Panc1 (cell line): Measurements from ENCODE around the gene TANC1. TPM values are rescaled to one million over a fixed set of nuclear protein-coding genes. Genes with fewer than 3 reads are reported as not detected.

Experiments used
- ATAC-seq: fragments of 200-7000 bp; cut with Tn5 transposase; 2 replicates; pipeline ENCODE4 v1.9.1; 2020; ENCODE audit warnings: mild to moderate bottlenecking, moderate library complexity
- BruUV-seq: library from RNA; stranded (reverse); fragments of 400-500 nt; replicated peaks from 2 replicates; lab custom pipeline; 2021; lab: Mats Ljungman, UMichigan
- CTCF ChIA-PET: fragments of 300-600 bp; sonication (Branson Sonifier 250); formaldehyde crosslinking; loops from one replicate; lab custom pipeline; 2022; ENCODE audit warnings: antibody characterized with exemption; lab: Charles Lee
- POLR2A ChIA-PET: fragments of 300-600 bp; sonication (Branson Sonifier 250); formaldehyde crosslinking; loops from one replicate; lab custom pipeline; 2022; ENCODE audit warnings: antibody characterized with exemption; lab: Charles Lee
- DNase-seq: peaks from one replicate; pipeline ENCODE4 v3.0.0-alpha.2; 2010; ENCODE audit warnings: low read depth, low spot score
- H3K27ac ChIP-seq: 2 replicates; pipeline ENCODE4 v1.5.1; 2011; ENCODE audit warnings: mild to moderate bottlenecking, low read length, inconsistent platforms
- H3K27me3 ChIP-seq: fragments of 200-500 bp; sonication (Bioruptor generic); 2 replicates; pipeline ENCODE4 v1.6.0; 2014; ENCODE audit warnings: low read length, inconsistent platforms; ENCODE audit not compliant: control insufficient read depth, insufficient read depth
- H3K36me3 ChIP-seq: fragments of 200-500 bp; sonication (Bioruptor generic); 2 replicates; pipeline ENCODE4 v1.5.1; 2014; ENCODE audit warnings: inconsistent platforms, mild to moderate bottlenecking, low read length, moderate library complexity; ENCODE audit not compliant: control insufficient read depth, insufficient read depth
- H3K4me1 ChIP-seq: 2 replicates; pipeline ENCODE4 v1.5.1; 2011; ENCODE audit warnings: inconsistent platforms, mild to moderate bottlenecking, low read length, moderate library complexity; ENCODE audit not compliant: control insufficient read depth, insufficient read depth
- H3K4me3 ChIP-seq, 2 experiments: 2 replicates each; pipeline ENCODE4 v1.5.1; 2011 to 2012; ENCODE audit warnings: low read depth in 2 of 2, low read length in 2 of 2, mild to moderate bottlenecking in 2 of 2, inconsistent platforms in 1 of 2, moderate library complexity in 1 of 2
- H3K9me3 ChIP-seq: fragments of 200-500 bp; sonication (Bioruptor generic); 2 replicates; pipeline ENCODE4 v1.5.1; 2014; ENCODE audit warnings: low read depth, mild to moderate bottlenecking, inconsistent platforms, low read length, moderate library complexity; ENCODE audit not compliant: control insufficient read depth, insufficient read depth
- POLR2AphosphoS5 ChIP-seq: IDR thresholded peaks from 2 replicates; pipeline ENCODE4 v1.6.1; 2012; ENCODE audit warnings: mild to moderate bottlenecking, low read depth, low read length, moderate library complexity
- SIN3A ChIP-seq: IDR thresholded peaks from 2 replicates; pipeline ENCODE4 v1.6.1; 2012; ENCODE audit warnings: low read depth, mild to moderate bottlenecking, low read length, moderate library complexity, borderline replicate concordance; ENCODE audit not compliant: insufficient read depth
- TCF7L2 ChIP-seq: IDR thresholded peaks from 2 replicates; pipeline ENCODE4 v1.6.1; 2011; ENCODE audit warnings: mild to moderate bottlenecking, low read depth, low read length, inconsistent platforms
- in situ Hi-C: cut with HindIII; loops from 2 replicates; pipeline ENCODE4 v1.10.0; 2016; ENCODE audit warnings: low sequenced_read_pairs, low pct_unique_long_range_greater_than_20kb
- intact Hi-C: fragments of 100-400 bp; cut with micrococcal nuclease; formaldehyde crosslinking; loops from one replicate; pipeline ENCODE4 v1.10.0; 2022; ENCODE audit not compliant: unreplicated experiment
- total RNA-seq: library from RNA; stranded (reverse); gene quantifications from one replicate; pipeline ENCODE4 v1.2.1, GENCODE V29; 2021; ENCODE audit not compliant: unreplicated experiment
- TF ChIP-seq, protein P1 (sequence below): fragments of 450-650 bp; IDR thresholded peaks from 2 replicates; pipeline ENCODE4 v1.5.1; 2017; ENCODE audit warnings: mild to moderate bottlenecking
- TF ChIP-seq, protein P2 (sequence below), 2 experiments: IDR thresholded peaks; 2 replicates each; pipeline ENCODE4 v1.6.1; 2011 to 2012; ENCODE audit warnings: low read depth in 2 of 2, control low read depth in 1 of 2, low read length in 1 of 2, mild to moderate bottlenecking in 1 of 2, moderate library complexity in 1 of 2; ENCODE audit not compliant: insufficient read depth in 1 of 2

The TANC1 gene
- total RNA-seq, 1 experiment from 2014 or later, result 44.3 TPM

DNA sequence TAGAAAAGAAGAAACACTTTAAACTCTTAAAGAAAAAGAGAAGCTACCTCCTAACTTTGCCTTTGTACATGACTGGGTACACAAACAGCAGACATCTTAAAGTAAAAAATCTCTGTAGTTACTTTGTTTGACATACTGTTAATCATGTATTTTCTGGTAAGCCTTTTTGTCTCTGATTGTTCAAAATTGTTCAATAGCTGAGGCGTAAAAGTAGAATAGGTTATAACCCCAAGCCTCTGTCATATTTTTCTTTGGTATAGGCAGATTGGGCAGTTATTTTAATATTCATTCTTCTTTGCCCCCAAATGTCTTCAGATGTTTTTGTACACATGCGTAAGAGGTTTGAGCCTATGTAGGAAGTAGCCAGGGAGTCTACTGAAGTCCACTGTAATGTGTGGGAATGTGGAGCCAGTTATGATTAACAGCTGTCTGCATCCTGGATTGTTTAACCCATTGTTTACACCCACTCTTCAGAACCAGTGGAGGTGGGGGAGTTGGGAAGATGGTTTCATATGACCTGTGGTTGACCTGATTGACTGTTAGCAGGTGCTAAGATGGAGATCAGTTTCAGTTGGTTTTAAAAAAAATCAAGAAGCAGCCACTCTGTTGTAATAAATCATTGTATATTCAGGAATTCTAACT, 150.5 kb downstream of the TANC1 start:
- Histone ChIP-seq H3K27me3 (no peaks in the 10 kb centered on the region), H3K4me3 (no peak overlapping the region), H3K36me3 (no peaks in the 10 kb centered on the region), H3K27ac (peak overlapping the region; percentile 64; the same call in 1 of the 2 replicates), H3K4me1 (peaks cover 28% of the 10 kb centered on the region), H3K9me3 (no peaks in the 10 kb centered on the region)
- no TSS peak for BruUV-seq
- TF ChIP-seq TCF7L2 (no peak), SIN3A (no peak)
- TF ChIP-seq, protein P1, sequence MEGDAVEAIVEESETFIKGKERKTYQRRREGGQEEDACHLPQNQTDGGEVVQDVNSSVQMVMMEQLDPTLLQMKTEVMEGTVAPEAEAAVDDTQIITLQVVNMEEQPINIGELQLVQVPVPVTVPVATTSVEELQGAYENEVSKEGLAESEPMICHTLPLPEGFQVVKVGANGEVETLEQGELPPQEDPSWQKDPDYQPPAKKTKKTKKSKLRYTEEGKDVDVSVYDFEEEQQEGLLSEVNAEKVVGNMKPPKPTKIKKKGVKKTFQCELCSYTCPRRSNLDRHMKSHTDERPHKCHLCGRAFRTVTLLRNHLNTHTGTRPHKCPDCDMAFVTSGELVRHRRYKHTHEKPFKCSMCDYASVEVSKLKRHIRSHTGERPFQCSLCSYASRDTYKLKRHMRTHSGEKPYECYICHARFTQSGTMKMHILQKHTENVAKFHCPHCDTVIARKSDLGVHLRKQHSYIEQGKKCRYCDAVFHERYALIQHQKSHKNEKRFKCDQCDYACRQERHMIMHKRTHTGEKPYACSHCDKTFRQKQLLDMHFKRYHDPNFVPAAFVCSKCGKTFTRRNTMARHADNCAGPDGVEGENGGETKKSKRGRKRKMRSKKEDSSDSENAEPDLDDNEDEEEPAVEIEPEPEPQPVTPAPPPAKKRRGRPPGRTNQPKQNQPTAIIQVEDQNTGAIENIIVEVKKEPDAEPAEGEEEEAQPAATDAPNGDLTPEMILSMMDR, result peak; percentile 65
- POLR2A ChIA-PET, result interaction anchor here (0.6 to 0.8 kb wide), 3 partner anchors 11 to 131 kb away, joined by 3 to 5 read pairs (median 3); no protein-coding TSS in a partner anchor
- ATAC-seq (no peak), DNase-seq (no peak)
- intact Hi-C loops (loop anchor here (1.0 to 10.0 kb wide), 2 partner anchors 84 to 218 kb away; no protein-coding TSS in a partner anchor), in situ Hi-C loops (no loop called here)
- CTCF ChIA-PET, result interaction anchor here (0.6 to 1.3 kb wide), 6 partner anchors 28 to 217 kb away, joined by 4 to 10 read pairs (median 5); no protein-coding TSS in a partner anchor

DNA sequence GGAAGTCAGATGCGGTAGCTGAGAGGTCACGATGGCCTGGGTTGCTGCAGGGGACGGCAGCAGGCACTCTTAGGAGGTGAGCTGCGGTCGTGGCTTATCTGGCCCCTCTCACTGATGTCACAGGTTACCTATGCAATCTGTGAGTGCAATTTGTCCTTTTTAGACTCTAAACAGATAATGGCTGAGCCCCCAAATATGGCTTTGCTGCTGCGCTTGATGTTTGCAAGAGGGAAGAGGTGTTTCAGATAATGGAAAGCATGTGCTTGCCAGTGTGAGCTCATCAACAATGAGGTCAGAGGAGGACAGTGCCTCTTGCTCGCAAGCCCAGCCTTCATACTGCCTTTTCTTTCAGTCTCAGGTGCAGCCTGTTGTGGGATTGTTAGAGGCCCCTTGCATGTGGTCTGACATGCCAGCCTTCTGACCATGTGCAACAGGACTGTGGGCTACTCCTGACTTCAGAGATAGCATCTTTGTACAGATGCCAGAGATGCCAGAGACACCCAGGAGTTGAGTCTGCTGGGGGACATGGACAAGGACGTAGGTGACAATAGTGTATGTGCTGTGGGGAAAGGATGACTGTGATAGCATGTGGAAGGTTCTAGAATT, 151.3 kb downstream of the TANC1 start:
- H3K4me3 ChIP-seq, result no peak overlapping the region
- in situ Hi-C loops (no loop called here), intact Hi-C loops (loop anchor here (10.0 kb wide), 1 partner anchor 85 kb away; no protein-coding TSS in a partner anchor)
- peaks cover 32% of the 10 kb centered on the region for H3K4me1 ChIP-seq
- no peaks in the 10 kb centered on the region for H3K27me3 ChIP-seq
- POLR2A ChIA-PET, result interaction anchor here (0.8 kb wide), 1 partner anchor 10 kb away, joined by 3 read pairs; no protein-coding TSS in a partner anchor
- TF ChIP-seq POLR2AphosphoS5 (no peak), SIN3A (no peak), TCF7L2 (no peak)
- TF ChIP-seq, protein P2, sequence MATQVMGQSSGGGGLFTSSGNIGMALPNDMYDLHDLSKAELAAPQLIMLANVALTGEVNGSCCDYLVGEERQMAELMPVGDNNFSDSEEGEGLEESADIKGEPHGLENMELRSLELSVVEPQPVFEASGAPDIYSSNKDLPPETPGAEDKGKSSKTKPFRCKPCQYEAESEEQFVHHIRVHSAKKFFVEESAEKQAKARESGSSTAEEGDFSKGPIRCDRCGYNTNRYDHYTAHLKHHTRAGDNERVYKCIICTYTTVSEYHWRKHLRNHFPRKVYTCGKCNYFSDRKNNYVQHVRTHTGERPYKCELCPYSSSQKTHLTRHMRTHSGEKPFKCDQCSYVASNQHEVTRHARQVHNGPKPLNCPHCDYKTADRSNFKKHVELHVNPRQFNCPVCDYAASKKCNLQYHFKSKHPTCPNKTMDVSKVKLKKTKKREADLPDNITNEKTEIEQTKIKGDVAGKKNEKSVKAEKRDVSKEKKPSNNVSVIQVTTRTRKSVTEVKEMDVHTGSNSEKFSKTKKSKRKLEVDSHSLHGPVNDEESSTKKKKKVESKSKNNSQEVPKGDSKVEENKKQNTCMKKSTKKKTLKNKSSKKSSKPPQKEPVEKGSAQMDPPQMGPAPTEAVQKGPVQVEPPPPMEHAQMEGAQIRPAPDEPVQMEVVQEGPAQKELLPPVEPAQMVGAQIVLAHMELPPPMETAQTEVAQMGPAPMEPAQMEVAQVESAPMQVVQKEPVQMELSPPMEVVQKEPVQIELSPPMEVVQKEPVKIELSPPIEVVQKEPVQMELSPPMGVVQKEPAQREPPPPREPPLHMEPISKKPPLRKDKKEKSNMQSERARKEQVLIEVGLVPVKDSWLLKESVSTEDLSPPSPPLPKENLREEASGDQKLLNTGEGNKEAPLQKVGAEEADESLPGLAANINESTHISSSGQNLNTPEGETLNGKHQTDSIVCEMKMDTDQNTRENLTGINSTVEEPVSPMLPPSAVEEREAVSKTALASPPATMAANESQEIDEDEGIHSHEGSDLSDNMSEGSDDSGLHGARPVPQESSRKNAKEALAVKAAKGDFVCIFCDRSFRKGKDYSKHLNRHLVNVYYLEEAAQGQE (IDR thresholded peaks at IDR 0.05; ENCODE audit: insufficient read depth in 1 of 2, low read depth in 2 of 2, low read length in 1 of 2), result no peak
- TF ChIP-seq, protein P1, result no peak
- CTCF ChIA-PET, result interaction anchor here (1.3 kb wide), 1 partner anchor 83 kb away, joined by 4 read pairs; no protein-coding TSS in a partner anchor
- no peak overlapping the region for H3K27ac ChIP-seq
- DNase-seq (no peak), ATAC-seq (no peak)
- BruUV-seq, result no TSS peak
- no peaks in the 10 kb centered on the region for H3K36me3 ChIP-seq
- H3K9me3 ChIP-seq, result no peaks in the 10 kb centered on the region
